Measurements from ENCODE around the gene TBC1D10A.

Gene TBC1D10A

GRCh38 chr22:30245985-30246813 is 80.5 kb downstream of the TBC1D10A start, which contains the start of gene LIF:
Gene LIF, minus strand, starts transcription at chr22:30246759. Its CDS starts 64 bp downstream, at chr22:30246695.
- DNase-seq (ENCODE audit: low read depth): no peak

- DNase-seq (ENCODE audit: low read depth): no peak
Measured at GRCh38 chr22:30245181-30245984, 81.4 kb downstream of the TBC1D10A start.

GRCh38 chr22:30244641-30245040 is 82.1 kb downstream of the TBC1D10A start:
- DNase-seq (ENCODE audit: low read depth): no peak

DNA sequence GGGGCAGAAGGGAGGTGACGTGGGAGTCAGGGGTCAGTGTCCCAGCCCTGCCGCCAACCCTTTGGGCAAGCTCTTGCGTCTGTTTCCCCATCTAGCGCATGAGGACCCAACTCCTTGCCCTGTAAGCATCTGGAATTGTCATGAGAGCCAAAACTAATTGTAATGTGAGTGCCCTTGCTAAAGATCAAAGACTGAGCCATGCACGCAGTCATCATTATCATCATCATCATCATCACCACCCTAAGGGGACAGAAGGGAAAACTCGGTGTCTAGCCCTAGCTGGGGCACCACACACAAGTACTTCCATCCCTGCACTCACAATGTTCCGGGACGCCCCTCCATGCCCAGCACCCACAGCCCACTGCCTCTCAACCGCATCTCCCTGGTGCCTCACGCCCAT is 82.7 kb downstream of the TBC1D10A start:
- DNase-seq (ENCODE audit: low read depth): no peak

- DNase-seq (ENCODE audit: low read depth): no peak
Measured at GRCh38 chr22:30243661-30244060, 83.1 kb downstream of the TBC1D10A start.

All from stromal cell of bone marrow (primary cell).